SK-N-MC (cell line): ENCODE results near the gene GPNMB.

Experiments used
- EZH2 ChIP-seq: fragments of 200-600 bp; sonication (generic); IDR thresholded peaks from one replicate; pipeline ENCODE4 v1.6.1; 2017; ENCODE audit warnings: antibody characterized with exemption
- FOXP2 ChIP-seq: optimal IDR thresholded peaks from 2 replicates; pipeline ENCODE3; 2011; ENCODE audit warnings: mild to moderate bottlenecking, moderate library complexity; ENCODE audit not compliant: insufficient read depth; ENCODE audit errors: extremely low read length, control extremely low read depth
- POLR2AphosphoS5 ChIP-seq: IDR thresholded peaks from 2 replicates; pipeline ENCODE4 v1.6.1; 2012; ENCODE audit warnings: mild to moderate bottlenecking, low read depth, low read length, borderline replicate concordance

- TF ChIP-seq POLR2AphosphoS5 (no peak), EZH2 (no peak), FOXP2 (no peak)
These were observed 18.4 kb downstream of the GPNMB start for GRCh38 chr7:23264916-23265458.
